ENCODE measurements around the gene MORC4.

Gene MORC4

GRCh38 chrX:106901341-106901740 is 98.7 kb downstream of the MORC4 start:
- no peaks in the 10 kb centered on the region for H3K36me3 ChIP-seq (ENCODE audit: control insufficient read depth, low read length)
- H3K9me3 ChIP-seq (ENCODE audit: control insufficient read depth, insufficient read depth, low read length): no peaks in the 10 kb centered on the region
- no peaks in the 10 kb centered on the region for H3K79me2 ChIP-seq (ENCODE audit: control insufficient read depth, low read length)
- H4K20me1 ChIP-seq (ENCODE audit: control insufficient read depth, insufficient read depth, low read depth, low read length): no peaks in the 10 kb centered on the region
- H3K4me3 ChIP-seq (ENCODE audit: low read length): no peak overlapping the region
- H3K27ac ChIP-seq (ENCODE audit: low read depth, low read length): no peak overlapping the region
- H3K27me3 ChIP-seq (ENCODE audit: control insufficient read depth, low read length): no peaks in the 10 kb centered on the region
- H3K9me2 ChIP-seq (replicated peaks; ENCODE audit: control insufficient read depth, low read length): no peaks in the 10 kb centered on the region
- no peaks in the 10 kb centered on the region for H3K4me1 ChIP-seq (ENCODE audit: control insufficient read depth, low read length)
- no peaks in the 10 kb centered on the region for H3F3A ChIP-seq (ENCODE audit: control insufficient read depth, insufficient read depth)
- H3K4me2 ChIP-seq (ENCODE audit: low read length): no peak overlapping the region
- no peak for TF ChIP-seq CTCF (IDR thresholded peaks at IDR 0.05; ENCODE audit: low read depth, low read length, poor library complexity, severe bottlenecking)
- no peak for TF ChIP-seq EZH2phosphoT487 (IDR thresholded peaks at IDR 0.05; ENCODE audit: borderline replicate concordance, low read length)

- no peaks in the 10 kb centered on the region for H3K9me3 ChIP-seq (ENCODE audit: control insufficient read depth, insufficient read depth, low read length)
- no peaks in the 10 kb centered on the region for H3K4me1 ChIP-seq (ENCODE audit: control insufficient read depth, low read length)
- H3K27me3 ChIP-seq (ENCODE audit: control insufficient read depth, low read length): no peaks in the 10 kb centered on the region
- no peaks in the 10 kb centered on the region for H3K79me2 ChIP-seq (ENCODE audit: control insufficient read depth, low read length)
- H3K9me2 ChIP-seq (replicated peaks; ENCODE audit: control insufficient read depth, low read length): no peaks in the 10 kb centered on the region
- no peak overlapping the region for H3K4me2 ChIP-seq (ENCODE audit: low read length)
- no peak for TF ChIP-seq CTCF (IDR thresholded peaks at IDR 0.05; ENCODE audit: low read depth, low read length, poor library complexity, severe bottlenecking)
- H3K36me3 ChIP-seq (ENCODE audit: control insufficient read depth, low read length): no peaks in the 10 kb centered on the region
- H3F3A ChIP-seq (ENCODE audit: control insufficient read depth, insufficient read depth): no peaks in the 10 kb centered on the region
- H4K20me1 ChIP-seq (ENCODE audit: control insufficient read depth, insufficient read depth, low read depth, low read length): no peaks in the 10 kb centered on the region
- H3K27ac ChIP-seq (ENCODE audit: low read depth, low read length): no peak overlapping the region
- H3K4me3 ChIP-seq (ENCODE audit: low read length): no peak overlapping the region
Observed at GRCh38 chrX:106899841-106900240, 100.2 kb downstream of the MORC4 start.

GRCh38 chrX:106899276-106899675 is 100.7 kb downstream of the MORC4 start:
- no peaks in the 10 kb centered on the region for H3K27me3 ChIP-seq (ENCODE audit: control insufficient read depth, low read length)

More at GRCh38 chrX:106899276-106899675, 100.7 kb downstream of the MORC4 start:
- H3K27ac ChIP-seq (ENCODE audit: low read depth, low read length): no peak overlapping the region
- no peaks in the 10 kb centered on the region for H3K4me1 ChIP-seq (ENCODE audit: control insufficient read depth, low read length)
- H3K9me3 ChIP-seq (ENCODE audit: control insufficient read depth, insufficient read depth, low read length): no peaks in the 10 kb centered on the region
- H3K4me2 ChIP-seq (ENCODE audit: low read length): no peak overlapping the region
- no peaks in the 10 kb centered on the region for H3F3A ChIP-seq (ENCODE audit: control insufficient read depth, insufficient read depth)
- TF ChIP-seq EZH2phosphoT487 (IDR thresholded peaks at IDR 0.05; ENCODE audit: borderline replicate concordance, low read length) (no peak), CTCF (IDR thresholded peaks at IDR 0.05; ENCODE audit: low read depth, low read length, poor library complexity, severe bottlenecking) (no peak)
- H3K9me2 ChIP-seq (replicated peaks; ENCODE audit: control insufficient read depth, low read length): no peaks in the 10 kb centered on the region
- H3K79me2 ChIP-seq (ENCODE audit: control insufficient read depth, low read length): no peaks in the 10 kb centered on the region
- no peaks in the 10 kb centered on the region for H4K20me1 ChIP-seq (ENCODE audit: control insufficient read depth, insufficient read depth, low read depth, low read length)
- no peak overlapping the region for H3K4me3 ChIP-seq (ENCODE audit: low read length)
- H3K36me3 ChIP-seq (ENCODE audit: control insufficient read depth, low read length): no peaks in the 10 kb centered on the region

Data from DOHH2 (cell line).